H1 (cell line): Measurements from ENCODE around the gene HS2ST1. TPM values are rescaled to one million over a fixed set of nuclear protein-coding genes. Genes with fewer than 3 reads are reported as not detected.

Experiments used
- CTCF ChIA-PET: fragments of 300-600 bp; sonication (Branson Sonifier 250); formaldehyde crosslinking; loops from one replicate; lab custom pipeline; 2021; ENCODE audit not compliant: partially characterized antibody; lab: Charles Lee
- POLR2A ChIA-PET: fragments of 300-600 bp; sonication (Branson Sonifier 250); formaldehyde crosslinking; loops from one replicate; lab custom pipeline; 2021; ENCODE audit warnings: inconsistent platforms; ENCODE audit not compliant: partially characterized antibody; lab: Charles Lee
- DNase-seq, 2 experiments: peaks; one replicate each; pipeline versions ENCODE4 v3.0.0 to v3.0.0-alpha.2; 2010 to 2022; ENCODE audit warnings: low spot score in 2 of 2, low read depth in 1 of 2, mixed read lengths in 1 of 2
- FAIRE-seq: peaks from 2 replicates; lab custom pipeline; 2011; peaks lifted over from hg19 to GRCh38; lab: Jason Lieb, UNC
- H2AFZ ChIP-seq: 2 replicates; pipeline ENCODE4 v1.8.1; 2012; ENCODE audit warnings: low read length, inconsistent platforms
- H2AK5ac ChIP-seq: 2 replicates; pipeline ENCODE4 v1.6.1; 2013; ENCODE audit warnings: low read depth, low read length
- H2BK120ac ChIP-seq: replicated peaks from 2 replicates; pipeline ENCODE3; 2013; ENCODE audit warnings: low read depth, low read length, inconsistent platforms
- H2BK12ac ChIP-seq: 2 replicates; pipeline ENCODE4 v1.6.1; 2013; ENCODE audit warnings: low read depth, low read length
- H2BK15ac ChIP-seq: 2 replicates; pipeline ENCODE4 v1.6.1; 2013; ENCODE audit warnings: low read length
- H2BK20ac ChIP-seq: 2 replicates; pipeline ENCODE4 v1.6.1; 2013; ENCODE audit warnings: low read length
- H2BK5ac ChIP-seq: 2 replicates; pipeline ENCODE4 v1.6.1; 2013; ENCODE audit warnings: low read depth, low read length
- H3K14ac ChIP-seq: 2 replicates; pipeline ENCODE4 v1.6.1; 2013; ENCODE audit warnings: inconsistent platforms; ENCODE audit not compliant: insufficient read length
- H3K18ac ChIP-seq: 2 replicates; pipeline ENCODE4 v1.6.1; 2013; ENCODE audit warnings: low read length; ENCODE audit errors: extremely low read depth
- H3K23ac ChIP-seq: 2 replicates; pipeline ENCODE4 v1.6.1; 2013; ENCODE audit warnings: inconsistent platforms; ENCODE audit not compliant: insufficient read length
- H3K23me2 ChIP-seq: 2 replicates; pipeline ENCODE4 v1.6.1; 2013; ENCODE audit warnings: low read depth, low read length
- H3K27ac ChIP-seq: 2 replicates; pipeline ENCODE4 v1.6.1; 2011; ENCODE audit warnings: low read depth, low read length, inconsistent platforms
- H3K27me3 ChIP-seq, 4 experiments: replicated peaks in 1 of 4; 1 replicate in 1 of 4; 2 replicates in 3 of 4; pipeline versions ENCODE4 v1.6.1 to v1.8.1; 2011 to 2013; ENCODE audit warnings: low read length in 3 of 4, mild to moderate bottlenecking in 3 of 4, inconsistent platforms in 2 of 4, mixed read lengths in 2 of 4, moderate library complexity in 1 of 4; ENCODE audit not compliant: control insufficient read depth in 3 of 4, insufficient read depth in 3 of 4; ENCODE audit errors: extremely low read depth in 1 of 4
- H3K36me3 ChIP-seq, 4 experiments: 2 replicates each; pipeline versions ENCODE4 v1.6.1 to v1.8.1; 2011 to 2013; ENCODE audit warnings: mild to moderate bottlenecking in 4 of 4, low read length in 3 of 4, moderate library complexity in 2 of 4, control low read depth in 1 of 4, inconsistent platforms in 1 of 4; ENCODE audit not compliant: insufficient read depth in 4 of 4, control insufficient read depth in 2 of 4
- H3K4ac ChIP-seq: replicated peaks from 2 replicates; pipeline ENCODE3; 2013; ENCODE audit warnings: low read length, low read depth, mixed read lengths, inconsistent platforms; ENCODE audit not compliant: insufficient read length
- H3K4me1 ChIP-seq, 4 experiments: replicated peaks in 1 of 4; 1 replicate in 1 of 4; 2 replicates in 3 of 4; pipeline versions ENCODE4 v1.6.1 to v1.8.1; 2011 to 2013; ENCODE audit warnings: low read length in 3 of 4, inconsistent platforms in 2 of 4, mixed read lengths in 1 of 4; ENCODE audit not compliant: insufficient read depth in 4 of 4, control insufficient read depth in 3 of 4
- H3K4me2 ChIP-seq, 2 experiments: 2 replicates each; pipeline versions ENCODE4 v1.6.1 to v1.8.1; 2011 to 2013; ENCODE audit warnings: low read depth in 2 of 2, low read length in 2 of 2, control low read depth in 1 of 2, inconsistent platforms in 1 of 2, mild to moderate bottlenecking in 1 of 2; ENCODE audit not compliant: insufficient read depth in 1 of 2
- H3K4me3 ChIP-seq, 4 experiments: fragments of 200-600, 300-600 bp in 1 of 4; sonication (generic), shearing (Covaris generic), sonication (Bioruptor Twin) in 1 of 4; 2 replicates each; pipeline versions ENCODE4 v1.5.1 to v1.8.1; 2011 to 2016; ENCODE audit warnings: low read length in 4 of 4, low read depth in 3 of 4, control low read depth in 2 of 4, inconsistent platforms in 2 of 4, mild to moderate bottlenecking in 2 of 4, mixed read lengths in 1 of 4, moderate library complexity in 1 of 4; ENCODE audit not compliant: insufficient read depth in 2 of 4; ENCODE audit errors: extremely low read depth in 1 of 4
- H3K56ac ChIP-seq: replicated peaks from 2 replicates; pipeline ENCODE3; 2013; ENCODE audit warnings: low read depth, mild to moderate bottlenecking, mixed read lengths, low read length, inconsistent platforms; ENCODE audit not compliant: insufficient read length
- H3K79me1 ChIP-seq: 2 replicates; pipeline ENCODE4 v1.6.1; 2013; ENCODE audit warnings: low read depth, low read length, control low read depth
- H3K79me2 ChIP-seq, 2 experiments: 2 replicates each; pipeline versions ENCODE4 v1.6.1 to v1.8.1; 2012 to 2013; ENCODE audit warnings: low read length in 2 of 2, mild to moderate bottlenecking in 2 of 2, inconsistent platforms in 1 of 2; ENCODE audit not compliant: insufficient read depth in 2 of 2, control insufficient read depth in 1 of 2
- H3K9ac ChIP-seq, 4 experiments: replicated peaks in 1 of 4; 1 replicate in 1 of 4; 2 replicates in 3 of 4; pipeline versions ENCODE4 v1.6.1 to v1.8.1; 2011 to 2013; ENCODE audit warnings: low read depth in 3 of 4, low read length in 3 of 4, control low read depth in 2 of 4, mild to moderate bottlenecking in 2 of 4, moderate library complexity in 2 of 4, inconsistent platforms in 1 of 4; ENCODE audit errors: extremely low read depth in 1 of 4
- H3K9me3 ChIP-seq, 2 experiments: 2 replicates each; pipeline versions ENCODE4 v1.6.1 to v1.8.1; 2012 to 2013; ENCODE audit warnings: mild to moderate bottlenecking in 2 of 2, moderate library complexity in 2 of 2, control low read depth in 1 of 2, inconsistent platforms in 1 of 2, low read depth in 1 of 2, low read length in 1 of 2, mixed read lengths in 1 of 2; ENCODE audit not compliant: insufficient read depth in 2 of 2
- H4K20me1 ChIP-seq, 2 experiments: replicated peaks in 1 of 2; 2 replicates each; pipeline versions ENCODE3 to v1.8.1; 2011 to 2013; ENCODE audit warnings: inconsistent platforms in 2 of 2, low read length in 2 of 2, mild to moderate bottlenecking in 1 of 2; ENCODE audit not compliant: insufficient read depth in 2 of 2, control insufficient read depth in 1 of 2
- H4K5ac ChIP-seq: 2 replicates; pipeline ENCODE4 v1.6.1; 2013; ENCODE audit warnings: low read length, low read depth, mixed read lengths, inconsistent platforms; ENCODE audit not compliant: insufficient read length
- H4K8ac ChIP-seq: 2 replicates; pipeline ENCODE4 v1.8.0; 2013; ENCODE audit warnings: mild to moderate bottlenecking, moderate library complexity, low read length, inconsistent platforms; ENCODE audit not compliant: insufficient read depth; ENCODE audit errors: extremely low read depth
- H4K91ac ChIP-seq: replicated peaks from 2 replicates; pipeline ENCODE3; 2013; ENCODE audit warnings: low read length, mixed read lengths, inconsistent platforms; ENCODE audit not compliant: insufficient read length
- BCL11A ChIP-seq, 2 experiments: IDR thresholded peaks; one replicate each; pipeline ENCODE4 v1.6.1; 2011; ENCODE audit warnings: low read depth in 2 of 2, low read length in 2 of 2, mild to moderate bottlenecking in 2 of 2
- E2F6 ChIP-seq: IDR thresholded peaks from 2 replicates; pipeline ENCODE4 v1.6.1; 2012; ENCODE audit warnings: inconsistent platforms
- EGR1 ChIP-seq: IDR thresholded peaks from 2 replicates; pipeline ENCODE4 v1.6.1; 2011; ENCODE audit warnings: low read depth, low read length, borderline replicate concordance
- KDM5A ChIP-seq: fragments of 200-600 bp; IDR thresholded peaks from 2 replicates; pipeline ENCODE4 v1.7.1; 2012; ENCODE audit warnings: mild to moderate bottlenecking, low read length, inconsistent platforms, mixed read lengths
- SIN3A ChIP-seq, 2 experiments: IDR thresholded peaks in 1 of 2; conservative IDR thresholded peaks in 1 of 2; 2 replicates each; pipeline ENCODE4 v1.6.1; 2011 to 2012; ENCODE audit warnings: low read length in 2 of 2, improper control_type of control experiment in 1 of 2, low read depth in 1 of 2, mild to moderate bottlenecking in 1 of 2
- WGBS, 2 experiments: shearing (Covaris generic) in 1 of 2; methylation state at CpG; one replicate each; pipeline versions ENCODE4 v1.1.6 to v1.1.7; 2013 to 2015; ENCODE audit warnings: low lambda C conversion rate in 2 of 2, mixed read lengths in 2 of 2, inconsistent platforms in 1 of 2, low coverage in 1 of 2, missing lambda C conversion rate in 1 of 2; ENCODE audit not compliant: insufficient replicate concordance in 2 of 2, insufficient coverage in 1 of 2, insufficient read length in 1 of 2; ENCODE audit errors: extremely low coverage in 1 of 2, missing lambda C conversion rate in 1 of 2; 5-methylcytosine and 5-hydroxymethylcytosine counted together
- polyA plus RNA-seq, 7 experiments: library from polyadenylated mRNA; depleted of rRNA in 3 of 7; stranded (reverse) in 5 of 7; unstranded in 2 of 7; fragments of >200 nt in 5 of 7; fragments of 200-250 nt in 2 of 7; gene quantifications; 1 replicate in 5 of 7; 2 replicates in 1 of 7; 4 replicates in 1 of 7; pipeline versions ENCODE4 v1.2.1 to v1.2.3, GENCODE V29; 2011 to 2013; ENCODE audit warnings: missing spikeins in 2 of 7, mixed read lengths in 2 of 7
- total RNA-seq: library from RNA; stranded (reverse); fragmentation: NEBNext Ultra II Directional; extraction: Animal tissue kit (Norgen Biotek cat#: 25700); gene quantifications from 2 replicates; pipeline ENCODE4 v1.2.1, GENCODE V29; 2021

The HS2ST1 gene
- total and polyA plus RNA-seq, 2 of the 8 experiments (the other 6 are each of a cell fraction or from before 2014, with no cell fraction given), result 5.2 to 28.3 TPM

DNA sequence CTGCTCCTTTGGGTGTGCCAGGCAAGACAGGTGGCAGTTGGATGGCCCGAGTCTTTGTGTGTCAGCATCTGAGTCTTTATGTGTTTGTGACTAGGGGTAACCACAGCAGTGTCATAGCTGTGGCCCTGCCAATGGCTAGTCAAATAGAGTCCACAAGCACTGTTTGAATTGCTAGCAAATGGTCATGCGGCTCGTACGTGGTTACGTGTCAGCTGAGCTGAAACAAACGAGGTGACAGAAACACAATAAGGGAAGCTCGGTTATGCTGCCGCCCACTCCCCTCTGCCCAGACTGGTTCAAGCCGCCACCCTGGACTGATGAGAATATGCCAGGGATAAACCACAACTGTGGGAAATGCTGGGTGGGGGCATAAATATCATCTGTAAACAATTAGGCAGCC lies 239.9 kb downstream of the HS2ST1 start:
- Histone ChIP-seq H3K4me3 (no peak overlapping the region), H3K4me1 (peaks cover under 1 to 17% (median 7%) of the 10 kb centered on the region in 4 experiments; a peak in 6 of 7 replicates), H3K23me2 (0 out of 2 replicates have a peak, but pooled peaks cover 1% of the 10 kb centered on the region), H2BK12ac (no peak overlapping the region), H3K4me2 (no peak overlapping the region), H2BK5ac (no peak overlapping the region), H3K79me2 (no peaks in the 10 kb centered on the region), H2BK120ac (no peak overlapping the region), H3K14ac (no peak overlapping the region), H2BK20ac (no peak overlapping the region), H3K79me1 (no peaks in the 10 kb centered on the region), H4K91ac (no peak overlapping the region), H4K5ac (no peak overlapping the region), H3K36me3 (no peaks in the 10 kb centered on the region), H3K27me3 (peaks cover 0 to 2% (median 0%) of the 10 kb centered on the region in 4 experiments; a peak in 2 of 7 replicates), H3K9ac (no peak overlapping the region), H2AFZ (no peak overlapping the region), H4K8ac (no peak overlapping the region), H3K18ac (no peak overlapping the region), H3K23ac (no peak overlapping the region), H3K9me3 (no peaks in the 10 kb centered on the region), H2BK15ac (no peak overlapping the region), H2AK5ac (no peak overlapping the region), H4K20me1 (no peaks in the 10 kb centered on the region), H3K27ac (no peak overlapping the region), H3K56ac (no peak overlapping the region), H3K4ac (no peak overlapping the region)
- ChIA-PET POLR2A (no interaction called here), CTCF (interaction anchor here (1.1 to 5.8 kb wide), 2 partner anchors 8 to 177 kb away, joined by 3 to 30 read pairs; no protein-coding TSS in a partner anchor)
- 94% methylated on average over 9 of the region's 9 CpGs; no CpG with 5 or more reads in 1 of the 2 experiments for WGBS, 2 experiments
- FAIRE-seq, result no peak
- no peak for DNase-seq
- TF ChIP-seq E2F6 (no peak), EGR1 (no peak), KDM5A (no peak), SIN3A (conservative IDR thresholded peaks at IDR 0.05 in 1 of 2, IDR thresholded peaks at IDR 0.05 in 1 of 2; ENCODE audit: low read depth in 1 of 2, low read length in 2 of 2) (no peak), BCL11A (IDR thresholded peaks at IDR 0.05; ENCODE audit: low read depth in 2 of 2, low read length in 2 of 2) (no peak)
